Spleen (tissue), 11 donors: ENCODE data around the gene RHEB. TPM values are rescaled to one million over a fixed set of nuclear protein-coding genes. Genes with fewer than 3 reads are reported as not detected.

Source experiments
- DNase-seq: peaks from one replicate; pipeline ENCODE4 v3.0.0-alpha.2; 2020
- H3K27ac ChIP-seq, 8 donors: fragments of 200-600 bp; sonication (generic) in 7 of 8; 1 replicate in 4 of 8; 2 replicates in 4 of 8; pipeline versions ENCODE4 v1.5.0 to v1.8.0; 2016 to 2021; ENCODE audit warnings: inconsistent platforms in 4 of 8, mild to moderate bottlenecking in 4 of 8, moderate library complexity in 1 of 8
- H3K27me3 ChIP-seq, 7 donors: fragments of 200-600 bp; sonication (generic) in 6 of 7; replicated peaks in 1 of 7; 1 replicate in 4 of 7; 2 replicates in 3 of 7; pipeline versions ENCODE4 v1.5.0 to v1.8.0; 2016 to 2021; ENCODE audit warnings: inconsistent platforms in 3 of 7, mild to moderate bottlenecking in 1 of 7
- H3K36me3 ChIP-seq, 6 donors: fragments of 200-600 bp; sonication (generic) in 5 of 6; 1 replicate in 4 of 6; 2 replicates in 2 of 6; pipeline versions ENCODE4 v1.5.0 to v1.8.0; 2016 to 2021; ENCODE audit warnings: inconsistent platforms in 2 of 6
- H3K4me1 ChIP-seq, 6 donors: fragments of 200-600 bp; sonication (generic) in 5 of 6; 1 replicate in 3 of 6; 2 replicates in 3 of 6; pipeline versions ENCODE4 v1.5.0 to v1.8.0; 2016 to 2021; ENCODE audit warnings: inconsistent platforms in 3 of 6
- H3K4me3 ChIP-seq, 8 donors: fragments of 200-600 bp; sonication (generic) in 7 of 8; 1 replicate in 4 of 8; 2 replicates in 4 of 8; pipeline versions ENCODE4 v1.5.0 to v1.8.0; 2016 to 2021; ENCODE audit warnings: inconsistent platforms in 4 of 8, mild to moderate bottlenecking in 4 of 8, moderate library complexity in 2 of 8
- H3K9me3 ChIP-seq, 8 donors: fragments of 200-600 bp; sonication (generic) in 7 of 8; 1 replicate in 4 of 8; 2 replicates in 4 of 8; pipeline versions ENCODE4 v1.5.0 to v1.8.0; 2016 to 2021; ENCODE audit warnings: inconsistent platforms in 4 of 8
- POLR2A ChIP-seq, 3 donors: fragments of 450-650 bp; IDR thresholded peaks; one replicate each; pipeline ENCODE4 v1.5.1; 2017; ENCODE audit warnings: antibody characterized with exemption in 3 of 3, mild to moderate bottlenecking in 1 of 3
- POLR2AphosphoS5 ChIP-seq, 3 donors: sonication (generic); formaldehyde crosslinking; IDR thresholded peaks; one replicate each; pipeline ENCODE4 v1.5.1; 2017; ENCODE audit warnings: antibody characterized with exemption in 3 of 3
- WGBS, 5 donors: extraction: QIAGEN DNeasy Blood & Tissue Kit in 3 of 5; methylation state at CpG; one replicate each; pipeline versions ENCODE4 v1.1.5 to v1.1.7; 2013 to 2018; 5-methylcytosine and 5-hydroxymethylcytosine counted together
- intact Hi-C: fragments of 100-400 bp; cut with DNase I; formaldehyde crosslinking; loops from one replicate; pipeline ENCODE4 v1.15.0; 2023; ENCODE audit warnings: low total_unique reads
- microRNA-seq, 3 donors: library from miRNA; unstranded; fragments of <30 nt; microRNA quantifications; one replicate each; pipeline versions ENCODE4 to v1.1.0, GENCODE V29; 2019 to 2020
- polyA plus RNA-seq, 3 donors: library from polyadenylated mRNA; stranded (reverse); fragments of 200-250 nt; gene quantifications; one replicate each; pipeline ENCODE4 v1.2.1, GENCODE V29; 2013
- small RNA-seq, 4 donors: library from RNA; depleted of rRNA; stranded (forward); fragments of <200 nt; gene quantifications; one replicate each; pipeline ENCODE3, GENCODE V24; 2016
- total RNA-seq, 7 donors: library from RNA; depleted of rRNA in 3 of 7; stranded (reverse); fragments of >200 nt in 3 of 7; fragmentation: NEBNext Ultra II Directional in 4 of 7; extraction: Animal tissue kit (Norgen Biotek cat#: 25700) in 4 of 7; gene quantifications; one replicate each; pipeline versions ENCODE4 v1.1.0 to v1.2.1, GENCODE V29; 2016 to 2021
- TF ChIP-seq, protein P1 (sequence below), 11 experiments: fragments of 200-600 bp in 7 of 11; fragments of 450-650 bp in 4 of 11; sonication (generic) in 4 of 11; IDR thresholded peaks in 8 of 11; conservative IDR thresholded peaks in 3 of 11; 1 replicate in 7 of 11; 2 replicates in 4 of 11; pipeline versions ENCODE4 v1.4.0 to v1.8.0; 2016 to 2021; ENCODE audit warnings: antibody characterized with exemption in 11 of 11, inconsistent platforms in 4 of 11, mild to moderate bottlenecking in 1 of 11
- donor health status: healthy with polysubstance abuse.
- donor health status: DM: no; HTN: no; CAD: no; lungs with moderate emphysema.
- donor health status: DM: no; HTN: no; CAD: no.
- donor health status: Bipolar disorder and iron deficiency.
- donor health status: healthy.
- donor health status: DM: no; HTN: no; CAD: no.
- donor health status: DM: yes; HTN: yes; CAD: no.

RHEB gene
- total and polyA plus RNA-seq, 10 donors, result 42.3 to 89.9 (median 72.5) TPM

DNA sequence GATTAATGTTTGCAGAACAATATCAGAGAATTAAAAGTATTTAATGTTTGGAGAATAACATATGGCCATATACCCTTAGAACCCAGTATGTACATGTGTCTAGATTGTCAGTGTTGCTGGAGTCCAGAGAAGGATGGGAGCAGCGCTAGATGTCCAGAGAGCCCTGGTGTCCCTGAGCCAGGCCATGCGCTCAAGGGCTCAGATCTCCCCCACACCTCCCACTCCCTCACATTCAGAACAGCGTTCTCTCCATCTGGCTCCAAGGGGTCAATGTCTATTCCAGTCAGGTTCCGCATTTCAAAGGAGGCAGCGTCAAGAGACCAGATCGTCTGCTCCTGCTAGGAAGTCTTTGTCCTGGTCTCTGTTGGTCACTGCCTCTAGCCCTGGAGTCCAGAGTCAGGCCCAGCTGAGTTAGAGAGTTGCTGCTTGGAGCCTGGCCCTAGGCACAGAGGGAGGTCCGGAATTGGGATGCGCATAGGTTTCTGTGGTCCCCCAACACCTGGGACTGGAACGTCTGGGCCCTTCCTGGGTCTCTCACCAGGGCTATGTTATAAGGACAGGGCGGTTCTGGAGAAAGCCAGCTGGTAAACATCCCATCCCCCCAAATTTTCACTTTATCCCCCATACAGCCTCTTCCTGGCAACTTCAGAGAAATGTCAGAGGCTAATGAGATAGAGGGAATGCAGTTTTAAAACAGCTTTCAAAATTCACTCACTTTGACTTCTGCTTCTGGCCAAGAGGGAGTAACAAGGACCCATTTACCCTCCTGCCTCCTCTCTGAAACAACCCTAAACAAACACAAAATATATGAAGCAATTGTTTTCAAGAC is 103.4 kb downstream of the RHEB start:
- peaks cover 0 to 12% (median under 1%) of the 10 kb centered on the region in 7 donors for H3K27me3 ChIP-seq
- H3K9me3 ChIP-seq, result peaks cover 0 to 30% (median 20%) of the 10 kb centered on the region in 8 donors
- H3K4me3 ChIP-seq, result no peak overlapping the region
- peak; percentile 34 for DNase-seq
- intact Hi-C loops, result no loop called here
- H3K4me1 ChIP-seq, result peaks cover 0 to 27% (median 3%) of the 10 kb centered on the region in 6 donors
- no peaks in the 10 kb centered on the region for H3K36me3 ChIP-seq
- TF ChIP-seq, protein P1, sequence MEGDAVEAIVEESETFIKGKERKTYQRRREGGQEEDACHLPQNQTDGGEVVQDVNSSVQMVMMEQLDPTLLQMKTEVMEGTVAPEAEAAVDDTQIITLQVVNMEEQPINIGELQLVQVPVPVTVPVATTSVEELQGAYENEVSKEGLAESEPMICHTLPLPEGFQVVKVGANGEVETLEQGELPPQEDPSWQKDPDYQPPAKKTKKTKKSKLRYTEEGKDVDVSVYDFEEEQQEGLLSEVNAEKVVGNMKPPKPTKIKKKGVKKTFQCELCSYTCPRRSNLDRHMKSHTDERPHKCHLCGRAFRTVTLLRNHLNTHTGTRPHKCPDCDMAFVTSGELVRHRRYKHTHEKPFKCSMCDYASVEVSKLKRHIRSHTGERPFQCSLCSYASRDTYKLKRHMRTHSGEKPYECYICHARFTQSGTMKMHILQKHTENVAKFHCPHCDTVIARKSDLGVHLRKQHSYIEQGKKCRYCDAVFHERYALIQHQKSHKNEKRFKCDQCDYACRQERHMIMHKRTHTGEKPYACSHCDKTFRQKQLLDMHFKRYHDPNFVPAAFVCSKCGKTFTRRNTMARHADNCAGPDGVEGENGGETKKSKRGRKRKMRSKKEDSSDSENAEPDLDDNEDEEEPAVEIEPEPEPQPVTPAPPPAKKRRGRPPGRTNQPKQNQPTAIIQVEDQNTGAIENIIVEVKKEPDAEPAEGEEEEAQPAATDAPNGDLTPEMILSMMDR (IDR thresholded peaks at IDR 0.05 in 8 of 11, conservative IDR thresholded peaks at IDR 0.05 in 3 of 11), result no peak
- TF ChIP-seq POLR2A (IDR thresholded peaks at IDR 0.05) (no peak), POLR2AphosphoS5 (IDR thresholded peaks at IDR 0.05) (no peak)
- WGBS, 5 donors, result 67 to 79% (median 69%) methylated on average over 9 to 10 of the region's 10 CpGs
- peak overlapping the region in 7 of 8 donors; percentile 28 to 55 (median 51) for H3K27ac ChIP-seq

Small RNAs within 50 kb of the gene (microRNA-seq; reads per million reads assigned to microRNA genes)
- 0 reads per million in 3 donors for gene MIR3907

Small RNAs within 50 kb of the gene (small RNA-seq; reads per million reads assigned to genes)
- gene MIR3907 (0 reads per million in 4 donors), gene RN7SL76P (0 reads per million in 4 donors)

Other genes with a start within 250 kb of the RHEB start
- 10 to 100 TPM; 60.2 to 80.9 (median 70.2) TPM for gene NUB1, start 178.1 kb downstream of the RHEB start, total RNA-seq
- 10 to 100 TPM; 25.2 to 48.2 (median 26.1) TPM for gene NUB1, start 178.1 kb downstream of the RHEB start, polyA plus RNA-seq
- 10 to 100 TPM; 15.4 to 71.9 (median 58.1) TPM for gene WDR86, start 109.9 kb downstream of the RHEB start, total RNA-seq
- 10 to 100 TPM in 1 of 3 donors, 1 to 10 TPM in 2; 2.8 to 29.5 (median 8.6) TPM for gene WDR86, start 109.9 kb downstream of the RHEB start, polyA plus RNA-seq
- 1 to 10 TPM in 3 of 7 donors, under 1 TPM in 3, not detected in 1; 0.17 to 2.5 (median 0.92) TPM for gene CRYGN, start 79.8 kb downstream of the RHEB start, total RNA-seq
- under 1 TPM; 0.27 to 0.72 (median 0.32) TPM for gene CRYGN, start 79.8 kb downstream of the RHEB start, polyA plus RNA-seq